ENCODE data around the gene ZNF277. TPM values are rescaled to one million over a fixed set of nuclear protein-coding genes. Genes with fewer than 3 reads are reported as not detected.

The ZNF277 gene
- total and polyA plus RNA-seq, 10 of the 15 experiments (the other 5 are each of a cell fraction or from before 2014, with no cell fraction given) = 10.6 to 33.9 (median 22.0) TPM

DNA sequence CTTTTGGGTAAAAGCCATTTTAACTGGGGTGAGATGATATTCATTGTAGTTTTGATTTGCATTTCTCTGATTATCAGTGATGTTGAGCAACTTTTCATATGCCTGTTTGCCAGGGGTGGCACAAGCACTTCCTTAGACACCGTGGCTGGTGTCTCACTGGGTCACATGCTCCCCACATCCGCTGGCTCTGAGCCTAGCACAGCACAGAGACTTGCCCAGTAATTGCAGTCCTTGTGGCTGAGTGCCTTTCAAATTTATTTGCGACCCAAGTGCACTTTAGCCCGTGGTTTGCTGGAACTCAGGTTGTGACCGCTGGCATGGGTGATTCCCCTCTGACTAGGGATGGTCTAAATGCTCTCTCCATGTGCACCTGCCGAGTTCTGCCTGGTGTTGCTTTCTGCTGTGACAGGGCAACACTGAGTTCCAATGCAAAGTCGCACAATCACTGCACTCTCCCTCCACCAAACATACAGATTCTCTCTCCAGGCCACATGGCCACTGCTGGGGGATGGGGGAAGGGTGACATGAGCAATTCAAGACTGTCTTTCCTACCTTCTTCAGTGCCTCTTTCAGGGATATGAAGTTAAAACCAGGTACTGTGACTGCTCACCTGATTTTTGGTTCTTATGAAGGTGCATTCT lies 66.5 kb downstream of the ZNF277 start:
- Histone ChIP-seq H3K4me1 (ENCODE audit: control insufficient read depth, insufficient read depth, low read length) (no peaks in the 10 kb centered on the region), H3K79me2 (ENCODE audit: control insufficient read depth, insufficient read depth, low read length) (no peaks in the 10 kb centered on the region), H3K4me2 (ENCODE audit: control insufficient read depth, insufficient read depth) (no peak overlapping the region), H3K9me3 (replicated peaks; ENCODE audit: control insufficient read depth, insufficient read depth, low read length) (no peaks in the 10 kb centered on the region; the same call in 2 of the 3 replicates), H4K20me1 (ENCODE audit: control insufficient read depth, insufficient read depth) (no peaks in the 10 kb centered on the region), H2AFZ (ENCODE audit: control insufficient read depth, low read depth, low read length) (no peak overlapping the region), H3K4me3 (no peak overlapping the region), H3K27ac (ENCODE audit: control insufficient read depth, insufficient read depth) (no peak overlapping the region), H3K9ac (ENCODE audit: control insufficient read depth, insufficient read depth, low read length) (no peak overlapping the region), H3K36me3 (ENCODE audit: control insufficient read depth in 2 of 2, insufficient read depth in 2 of 2, low read length in 1 of 2) (no peaks in the 10 kb centered on the region), H3K27me3 (replicated peaks in 1 of 2; ENCODE audit: control insufficient read depth in 2 of 2, insufficient read depth in 2 of 2, low read length in 1 of 2) (no peaks in the 10 kb centered on the region)
- RAD21 ChIA-PET (ENCODE audit: unreplicated experiment) = interaction anchor here (0.9 kb wide), 1 partner anchor 9 kb away, joined by 4 read pairs; no protein-coding TSS in a partner anchor
- SMC1A ChIA-PET (ENCODE audit: uncharacterized antibody, unreplicated experiment) = no interaction called here
- in situ Hi-C loops (cut with MboI) = no loop called here
- FAIRE-seq = no peak
- ATAC-seq = no peak
- no peak for DNase-seq (ENCODE audit: low read depth, low spot score)
- TF ChIP-seq, protein P1, sequence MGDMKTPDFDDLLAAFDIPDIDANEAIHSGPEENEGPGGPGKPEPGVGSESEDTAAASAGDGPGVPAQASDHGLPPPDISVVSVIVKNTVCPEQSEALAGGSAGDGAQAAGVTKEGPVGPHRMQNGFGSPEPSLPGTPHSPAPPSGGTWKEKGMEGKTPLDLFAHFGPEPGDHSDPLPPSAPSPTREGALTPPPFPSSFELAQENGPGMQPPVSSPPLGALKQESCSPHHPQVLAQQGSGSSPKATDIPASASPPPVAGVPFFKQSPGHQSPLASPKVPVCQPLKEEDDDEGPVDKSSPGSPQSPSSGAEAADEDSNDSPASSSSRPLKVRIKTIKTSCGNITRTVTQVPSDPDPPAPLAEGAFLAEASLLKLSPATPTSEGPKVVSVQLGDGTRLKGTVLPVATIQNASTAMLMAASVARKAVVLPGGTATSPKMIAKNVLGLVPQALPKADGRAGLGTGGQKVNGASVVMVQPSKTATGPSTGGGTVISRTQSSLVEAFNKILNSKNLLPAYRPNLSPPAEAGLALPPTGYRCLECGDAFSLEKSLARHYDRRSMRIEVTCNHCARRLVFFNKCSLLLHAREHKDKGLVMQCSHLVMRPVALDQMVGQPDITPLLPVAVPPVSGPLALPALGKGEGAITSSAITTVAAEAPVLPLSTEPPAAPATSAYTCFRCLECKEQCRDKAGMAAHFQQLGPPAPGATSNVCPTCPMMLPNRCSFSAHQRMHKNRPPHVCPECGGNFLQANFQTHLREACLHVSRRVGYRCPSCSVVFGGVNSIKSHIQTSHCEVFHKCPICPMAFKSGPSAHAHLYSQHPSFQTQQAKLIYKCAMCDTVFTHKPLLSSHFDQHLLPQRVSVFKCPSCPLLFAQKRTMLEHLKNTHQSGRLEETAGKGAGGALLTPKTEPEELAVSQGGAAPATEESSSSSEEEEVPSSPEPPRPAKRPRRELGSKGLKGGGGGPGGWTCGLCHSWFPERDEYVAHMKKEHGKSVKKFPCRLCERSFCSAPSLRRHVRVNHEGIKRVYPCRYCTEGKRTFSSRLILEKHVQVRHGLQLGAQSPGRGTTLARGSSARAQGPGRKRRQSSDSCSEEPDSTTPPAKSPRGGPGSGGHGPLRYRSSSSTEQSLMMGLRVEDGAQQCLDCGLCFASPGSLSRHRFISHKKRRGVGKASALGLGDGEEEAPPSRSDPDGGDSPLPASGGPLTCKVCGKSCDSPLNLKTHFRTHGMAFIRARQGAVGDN (IDR thresholded peaks at IDR 0.05) = no peak
- no peak for TF ChIP-seq YBX1 (IDR thresholded peaks at IDR 0.05)
- no peak for TF ChIP-seq BMI1 (IDR thresholded peaks at IDR 0.05; ENCODE audit: borderline replicate concordance)
- TF ChIP-seq GATAD2B (conservative IDR thresholded peaks at IDR 0.05; ENCODE audit: low read depth) = no peak
- no peak for TF ChIP-seq SMAD1 (IDR thresholded peaks at IDR 0.05; ENCODE audit: low read depth, partially characterized antibody)
- no peak for TF ChIP-seq NFYB (IDR thresholded peaks at IDR 0.05; ENCODE audit: insufficient read depth, low read depth, low read length)
- no peak for TF ChIP-seq SPI1 (IDR thresholded peaks at IDR 0.05; ENCODE audit: borderline replicate concordance, insufficient read depth, low read depth, low read length)
- TF ChIP-seq ASH2L (IDR thresholded peaks at IDR 0.05; ENCODE audit: borderline replicate concordance, low read depth) = no peak
- TF ChIP-seq GABPA (IDR thresholded peaks at IDR 0.05; ENCODE audit: low read depth) = no peak
- TF ChIP-seq SUPT20H (IDR thresholded peaks at IDR 0.05; ENCODE audit: borderline replicate concordance, control insufficient read depth, low read depth, low read length) = no peak
- TF ChIP-seq TCF7 (IDR thresholded peaks at IDR 0.05; ENCODE audit: borderline replicate concordance) = no peak
- no peak for TF ChIP-seq NR2C1 (IDR thresholded peaks at IDR 0.05)
- no peak for TF ChIP-seq ZNF622 (IDR thresholded peaks at IDR 0.05)
- no peak for TF ChIP-seq NFXL1 (IDR thresholded peaks at IDR 0.05; ENCODE audit: borderline replicate concordance)
- TF ChIP-seq SUZ12 (IDR thresholded peaks at IDR 0.05; ENCODE audit: unreplicated experiment) = no peak
- TF ChIP-seq, protein P2, sequence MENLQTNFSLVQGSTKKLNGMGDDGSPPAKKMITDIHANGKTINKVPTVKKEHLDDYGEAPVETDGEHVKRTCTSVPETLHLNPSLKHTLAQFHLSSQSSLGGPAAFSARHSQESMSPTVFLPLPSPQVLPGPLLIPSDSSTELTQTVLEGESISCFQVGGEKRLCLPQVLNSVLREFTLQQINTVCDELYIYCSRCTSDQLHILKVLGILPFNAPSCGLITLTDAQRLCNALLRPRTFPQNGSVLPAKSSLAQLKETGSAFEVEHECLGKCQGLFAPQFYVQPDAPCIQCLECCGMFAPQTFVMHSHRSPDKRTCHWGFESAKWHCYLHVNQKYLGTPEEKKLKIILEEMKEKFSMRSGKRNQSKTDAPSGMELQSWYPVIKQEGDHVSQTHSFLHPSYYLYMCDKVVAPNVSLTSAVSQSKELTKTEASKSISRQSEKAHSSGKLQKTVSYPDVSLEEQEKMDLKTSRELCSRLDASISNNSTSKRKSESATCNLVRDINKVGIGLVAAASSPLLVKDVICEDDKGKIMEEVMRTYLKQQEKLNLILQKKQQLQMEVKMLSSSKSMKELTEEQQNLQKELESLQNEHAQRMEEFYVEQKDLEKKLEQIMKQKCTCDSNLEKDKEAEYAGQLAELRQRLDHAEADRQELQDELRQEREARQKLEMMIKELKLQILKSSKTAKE (IDR thresholded peaks at IDR 0.05; ENCODE audit: low read depth, poor library complexity, severe bottlenecking) = no peak
- CTCF ChIA-PET = no interaction called here
- intact Hi-C loops (cut with micrococcal nuclease; ENCODE audit: unreplicated experiment) = no loop called here
- WGBS (ENCODE audit: insufficient coverage, insufficient replicate concordance, low lambda C conversion rate, missing lambda C conversion rate) = 84% methylated on average over 7 of the region's 7 CpGs
- BruUV-seq (replicated peaks) = no TSS peak
- POLR2A ChIA-PET = no interaction called here
